GM10266 (cell line): ENCODE measurements around the gene LAMP2.

ENCODE experiments used
- DNase-seq: peaks from one replicate; pipeline ENCODE4 v3.0.0; 2012; ENCODE audit errors: extremely low spot score
- CTCF ChIP-seq: IDR thresholded peaks from 2 replicates; pipeline ENCODE4 v1.5.1; 2012; ENCODE audit warnings: mild to moderate bottlenecking, low read depth; ENCODE audit not compliant: control insufficient read depth, insufficient read depth; ENCODE audit errors: missing control alignments

Gene LAMP2

GRCh38 chrX:120380699-120381098 is 88.4 kb downstream of the LAMP2 start:
- DNase-seq = peak; percentile 5
- peak; percentile 32 for TF ChIP-seq CTCF

DNA sequence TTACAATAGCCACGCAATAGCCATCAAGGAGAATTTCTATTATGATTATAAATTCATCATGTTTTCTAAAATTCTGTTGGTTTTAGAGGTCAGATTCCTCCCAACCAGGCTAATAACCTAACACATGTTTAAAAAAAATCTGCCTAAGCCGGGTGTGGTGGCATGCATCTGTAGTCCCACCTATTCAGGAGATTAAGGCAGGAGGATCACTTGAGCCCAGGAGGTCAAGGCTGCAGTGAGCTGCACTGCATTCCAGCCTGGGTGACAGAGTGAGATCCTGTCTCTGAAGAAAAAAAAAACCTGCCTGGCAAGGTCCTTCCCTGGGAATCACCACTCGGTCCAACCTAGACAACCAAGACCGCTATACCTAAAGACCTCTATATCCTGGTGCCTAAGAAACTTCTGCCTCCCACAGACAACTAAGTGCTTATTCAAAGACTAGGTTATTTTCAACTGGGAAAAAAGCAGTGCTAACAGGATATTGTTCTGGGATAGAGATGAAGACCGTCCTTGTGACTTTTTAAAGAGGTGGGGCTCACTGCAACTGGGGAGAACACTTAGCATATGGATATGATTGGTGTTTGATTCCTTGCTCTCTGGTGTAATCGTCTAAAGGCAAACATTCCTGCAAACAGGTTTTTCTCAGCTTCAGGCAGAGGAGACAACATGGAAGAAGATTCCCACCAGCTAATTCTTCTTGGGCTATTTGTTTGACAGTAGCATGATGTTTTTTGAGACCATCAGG is 89.0 kb downstream of the LAMP2 start:
- DNase-seq = no peak
- TF ChIP-seq CTCF = no peak

GRCh38 chrX:120378570-120378969 is 90.5 kb downstream of the LAMP2 start:
- DNase-seq = no peak
- TF ChIP-seq CTCF = no peak
